ENCODE results near the gene PCBP3.
"Not testable (repeated sequence)": the region's sequence is repeated elsewhere in the genome, so short reads cannot be mapped to it uniquely, and the experiment has no call there.

PCBP3 gene

DNA sequence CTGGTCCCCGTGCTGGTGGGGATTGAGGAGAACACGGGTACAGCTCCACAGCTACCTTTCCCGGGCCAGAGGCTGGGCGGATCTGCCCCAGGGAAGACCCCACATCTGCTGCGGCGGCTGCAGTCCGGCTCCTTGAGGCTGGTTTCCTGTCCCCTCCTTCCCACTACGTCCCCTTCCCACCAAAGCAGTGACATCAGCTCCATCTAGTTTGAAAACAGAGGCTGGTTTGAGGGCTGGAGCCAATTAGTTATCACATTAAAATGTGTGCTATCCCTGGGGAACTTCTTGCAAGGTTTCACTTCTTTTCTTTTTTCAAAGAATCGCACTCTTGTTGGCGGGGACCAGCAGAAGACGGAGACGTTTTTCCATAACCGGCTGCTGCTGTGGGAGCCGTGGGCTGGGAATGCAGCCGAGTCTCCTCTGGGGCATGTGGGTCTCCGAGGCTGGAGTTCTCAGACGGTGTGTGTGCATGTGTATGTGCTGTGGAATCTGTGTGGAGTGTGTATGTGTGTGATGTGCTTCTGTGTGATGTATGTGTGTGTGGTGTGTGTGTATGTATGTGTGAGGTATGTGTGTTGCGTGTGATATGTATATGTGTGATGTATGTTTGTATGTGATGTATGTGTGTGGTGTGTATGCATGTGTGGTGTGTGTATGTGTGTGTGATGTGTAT lies 8.9 kb upstream of the PCBP3 start:
- DNase-seq (ENCODE audit: low read depth in 3 of 3, low spot score in 1 of 3): no peak

DNA sequence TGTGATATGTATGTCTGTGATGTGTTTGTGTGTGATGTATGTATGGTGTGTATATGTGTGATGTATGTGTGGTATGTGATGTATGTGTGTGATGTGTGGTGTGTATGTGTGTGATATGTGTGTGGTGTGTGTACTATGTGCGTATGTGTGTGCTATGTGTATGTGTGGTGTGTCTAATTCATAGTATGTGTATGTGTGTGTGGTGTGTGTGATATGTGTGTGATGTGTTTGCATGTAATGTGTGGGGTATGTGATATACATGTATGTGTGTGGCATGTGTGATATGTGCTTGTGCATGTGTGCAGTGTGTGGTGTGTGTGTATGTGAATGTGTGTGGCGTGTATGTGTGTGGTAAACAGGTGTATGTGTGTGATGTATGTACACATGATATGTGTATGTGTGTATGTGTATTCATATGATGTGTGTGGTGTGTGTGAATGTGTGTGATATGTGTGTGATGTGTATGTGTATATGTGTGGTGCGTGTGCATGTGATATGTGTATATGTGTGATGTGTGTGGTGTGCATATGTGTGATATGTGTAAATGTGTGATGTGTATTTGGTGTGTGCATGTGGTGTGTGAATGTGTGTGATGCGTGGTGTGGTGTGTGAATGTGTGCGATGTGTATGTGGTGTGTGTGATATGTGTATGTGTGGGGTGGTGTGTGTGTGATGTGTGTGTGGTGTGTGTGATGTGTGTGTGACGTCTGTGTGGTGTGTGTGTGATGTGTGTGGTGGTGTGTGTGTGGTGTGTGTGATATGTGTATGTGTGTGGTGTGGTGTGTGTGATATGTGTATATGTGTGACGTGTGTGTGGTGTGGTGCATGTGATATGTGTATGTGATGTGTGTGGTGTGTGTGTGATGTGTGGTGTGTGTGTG lies 8.0 kb upstream of the PCBP3 start:
- DNase-seq (ENCODE audit: low read depth in 3 of 3, low spot score in 1 of 3): no peak

- DNase-seq (ENCODE audit: low read depth in 3 of 3, low spot score in 1 of 3): no peak
Measured at GRCh38 chr21:45636459-45636858, 7.1 kb upstream of the PCBP3 start.

- no peak for DNase-seq (ENCODE audit: low read depth in 3 of 3, low spot score in 1 of 3)
Measured at GRCh38 chr21:45636951-45637646, 6.4 kb upstream of the PCBP3 start.

GRCh38 chr21:45637883-45638282 lies 5.6 kb upstream of the PCBP3 start:
- no peak for DNase-seq (ENCODE audit: low read depth in 3 of 3, low spot score in 1 of 3)

DNA sequence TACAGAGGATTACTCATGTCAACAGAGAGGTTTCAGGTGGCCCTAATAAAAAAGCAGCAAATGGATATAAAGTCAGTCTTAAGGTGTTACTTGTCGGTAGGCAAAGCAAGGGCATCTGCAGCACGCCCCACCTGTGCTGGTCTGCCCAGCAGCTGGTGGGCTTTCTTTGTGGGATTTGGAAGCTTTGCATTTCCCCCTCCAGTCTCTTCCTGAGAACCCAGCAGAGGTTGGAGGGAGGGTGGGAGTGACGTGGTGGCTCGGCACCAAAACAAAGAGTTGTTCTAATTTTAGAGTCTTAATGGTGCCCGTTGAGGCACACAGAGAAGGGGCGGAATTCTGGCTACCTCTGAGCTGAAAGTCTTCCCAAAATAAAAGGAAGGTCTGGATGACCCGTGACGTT lies 4.8 kb upstream of the PCBP3 start:
- no peak for DNase-seq (ENCODE audit: low read depth in 3 of 3, low spot score in 1 of 3)

- no peak for DNase-seq (ENCODE audit: low read depth in 3 of 3, low spot score in 1 of 3)
Measured at GRCh38 chr21:45639206-45640000, 4.1 kb upstream of the PCBP3 start.

DNA sequence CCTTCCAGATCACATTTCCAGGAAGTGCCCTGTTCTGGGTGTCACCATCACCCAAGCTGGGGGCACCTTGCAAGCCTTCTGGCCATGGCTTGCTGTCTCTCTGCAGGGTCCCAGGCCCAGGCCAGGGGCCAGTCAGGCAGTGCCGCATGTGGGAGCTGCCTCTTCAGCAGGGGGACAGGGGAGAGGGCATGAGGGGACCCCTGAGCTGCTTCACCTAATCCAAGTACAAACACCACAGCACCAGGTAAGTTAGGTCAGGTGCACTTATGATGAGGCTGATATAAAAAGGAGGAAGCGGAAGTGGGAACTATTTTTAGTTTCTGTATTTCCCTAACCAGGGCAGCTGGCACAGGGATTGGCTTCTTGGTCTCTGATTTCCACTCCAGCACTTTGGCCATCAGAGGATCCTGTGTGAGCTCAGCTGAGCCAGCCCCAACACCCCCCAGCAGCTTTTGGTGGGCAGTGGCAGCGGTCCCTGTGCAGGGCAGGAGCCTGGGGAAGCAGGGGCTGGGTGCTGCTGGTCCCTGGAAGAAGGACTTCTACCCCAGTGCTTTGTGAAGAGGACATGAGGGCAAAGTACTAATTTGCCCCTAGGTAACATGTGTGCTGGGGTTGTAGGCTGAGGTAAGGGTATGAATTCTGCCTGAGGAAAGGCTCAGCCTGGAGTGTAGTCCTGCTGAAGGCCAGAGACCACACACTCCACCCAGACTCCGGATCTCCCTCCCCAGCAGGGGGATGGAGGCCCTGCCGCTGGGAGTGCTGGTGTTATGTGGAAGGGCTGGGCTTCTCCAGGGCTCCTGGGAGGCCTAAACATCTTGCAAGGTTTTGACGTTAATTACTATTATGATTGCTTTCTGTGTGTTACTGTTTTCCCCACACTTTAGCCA lies 3.3 kb upstream of the PCBP3 start:
- no peak for DNase-seq (ENCODE audit: low read depth in 3 of 3, low spot score in 1 of 3)

- no peak for DNase-seq (ENCODE audit: low read depth in 3 of 3, low spot score in 1 of 3)
Measured at GRCh38 chr21:45640888-45641479, 2.5 kb upstream of the PCBP3 start.

- DNase-seq (ENCODE audit: low read depth in 3 of 3, low spot score in 1 of 3): no peak
Measured at GRCh38 chr21:45641480-45642035, 2.0 kb upstream of the PCBP3 start.

- no peak for DNase-seq (ENCODE audit: low read depth in 3 of 3, low spot score in 1 of 3)
Measured at GRCh38 chr21:45642122-45642813, 1.3 kb upstream of the PCBP3 start.

- no peak for DNase-seq (ENCODE audit: low read depth in 3 of 3, low spot score in 1 of 3)
Measured at GRCh38 chr21:45644041-45644906, 749 bp downstream of the PCBP3 start.

DNA sequence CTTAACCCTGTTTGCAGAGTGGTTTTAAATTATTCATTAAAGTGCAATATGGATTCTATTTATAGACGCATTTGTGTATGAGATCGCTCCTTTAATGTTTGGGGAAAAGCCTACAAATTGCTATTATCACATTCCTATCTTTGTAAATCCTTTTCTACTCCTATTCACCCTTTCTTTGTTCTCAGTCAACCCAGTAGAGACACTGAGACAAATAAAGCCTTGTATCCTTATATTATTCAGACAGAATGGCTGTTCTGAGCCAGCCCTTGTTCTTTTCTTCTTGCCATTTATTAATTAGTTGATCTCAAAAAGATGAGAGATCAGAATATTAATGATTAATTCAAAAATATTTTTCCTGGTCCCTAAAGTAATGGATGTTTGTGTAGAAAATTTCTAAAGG lies 8.4 kb downstream of the PCBP3 start:
- no peak for DNase-seq (ENCODE audit: low read depth in 3 of 3, low spot score in 1 of 3)

DNA sequence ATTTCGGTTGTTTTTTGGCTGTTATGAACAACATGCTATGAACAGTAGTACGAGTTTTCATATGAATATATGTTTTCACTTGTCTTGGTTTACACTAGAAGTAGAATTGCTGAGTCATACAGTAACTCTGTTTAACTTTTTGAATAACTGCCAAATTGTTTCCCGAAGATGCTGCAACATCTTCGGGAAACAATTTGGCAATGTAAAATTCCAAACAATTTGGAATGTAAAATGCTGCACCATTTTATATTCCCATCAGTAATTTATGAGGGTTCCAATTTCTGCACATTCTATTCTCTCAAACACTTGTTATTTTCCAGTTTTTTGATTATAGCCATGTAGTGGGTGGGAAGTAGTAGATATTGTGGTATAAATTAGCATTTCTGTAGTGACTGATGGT lies 11.6 kb downstream of the PCBP3 start:
- no peak for DNase-seq (ENCODE audit: low read depth in 3 of 3, low spot score in 1 of 3)

DNA sequence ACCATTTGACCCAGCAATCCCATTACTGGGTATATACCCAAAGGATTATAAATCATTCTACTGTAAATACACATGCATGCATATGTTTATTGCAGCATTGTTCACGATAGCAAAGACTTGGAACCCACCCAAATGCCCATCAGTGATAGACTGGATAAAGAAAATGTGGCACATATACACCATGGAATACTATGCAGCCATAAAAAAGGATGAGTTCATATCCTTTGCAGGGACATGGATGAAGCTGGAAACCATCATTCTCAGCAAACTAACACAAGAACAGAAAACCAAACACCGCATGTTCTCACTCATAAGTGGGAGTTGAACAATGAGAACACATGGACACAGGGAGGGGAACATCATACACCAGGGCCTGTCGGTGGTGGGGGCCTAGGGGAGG lies 12.6 kb downstream of the PCBP3 start:
- not testable (repeated sequence) for DNase-seq (ENCODE audit: low read depth in 3 of 3, low spot score in 1 of 3)

- DNase-seq (ENCODE audit: low read depth in 3 of 3, low spot score in 1 of 3): not testable (repeated sequence)
Measured at GRCh38 chr21:45661913-45662622, 18.5 kb downstream of the PCBP3 start.

- DNase-seq (ENCODE audit: low read depth in 3 of 3, low spot score in 1 of 3): not testable (repeated sequence)
Measured at GRCh38 chr21:45662623-45663245, 19.2 kb downstream of the PCBP3 start.

Data from stimulated activated CD4-positive, alpha-beta T cell treated with anti-CD3 and anti-CD28 coated beads, TNF-alpha, amount 100 ng/mL, for 1 hour (primary cell).